AG09309 (cell line): ENCODE data around the gene PPP5C.

ENCODE experiments used
- DNase-seq: peaks from one replicate; pipeline ENCODE4 v3.0.0-alpha.2; 2010; ENCODE audit warnings: low read depth
- H3K4me3 ChIP-seq: 2 replicates; pipeline ENCODE4 v1.5.1; 2011; ENCODE audit warnings: mild to moderate bottlenecking, low read depth, low read length, moderate library complexity; ENCODE audit not compliant: control insufficient read depth
- CTCF ChIP-seq: IDR thresholded peaks from 2 replicates; pipeline ENCODE4 v1.5.1; 2011; ENCODE audit warnings: mild to moderate bottlenecking, low read depth, low read length, inconsistent platforms; ENCODE audit not compliant: insufficient read depth, control insufficient read depth; ENCODE audit errors: missing control alignments

Gene PPP5C

GRCh38 chr19:46351241-46352041 lies 4.6 kb downstream of the PPP5C start:
- H3K4me3 ChIP-seq = no peak overlapping the region
- DNase-seq = no peak
- no peak for TF ChIP-seq CTCF

- DNase-seq = no peak
- no peak for TF ChIP-seq CTCF
- no peak overlapping the region for H3K4me3 ChIP-seq
Observed at GRCh38 chr19:46353730-46354528, 7.0 kb downstream of the PPP5C start.

- DNase-seq = no peak
- TF ChIP-seq CTCF = no peak
- H3K4me3 ChIP-seq = no peak overlapping the region
Observed at GRCh38 chr19:46355234-46356148, 8.6 kb downstream of the PPP5C start.

- TF ChIP-seq CTCF = no peak
- no peak overlapping the region for H3K4me3 ChIP-seq
- DNase-seq = no peak
Observed at GRCh38 chr19:46356149-46357055, 9.5 kb downstream of the PPP5C start.

DNA sequence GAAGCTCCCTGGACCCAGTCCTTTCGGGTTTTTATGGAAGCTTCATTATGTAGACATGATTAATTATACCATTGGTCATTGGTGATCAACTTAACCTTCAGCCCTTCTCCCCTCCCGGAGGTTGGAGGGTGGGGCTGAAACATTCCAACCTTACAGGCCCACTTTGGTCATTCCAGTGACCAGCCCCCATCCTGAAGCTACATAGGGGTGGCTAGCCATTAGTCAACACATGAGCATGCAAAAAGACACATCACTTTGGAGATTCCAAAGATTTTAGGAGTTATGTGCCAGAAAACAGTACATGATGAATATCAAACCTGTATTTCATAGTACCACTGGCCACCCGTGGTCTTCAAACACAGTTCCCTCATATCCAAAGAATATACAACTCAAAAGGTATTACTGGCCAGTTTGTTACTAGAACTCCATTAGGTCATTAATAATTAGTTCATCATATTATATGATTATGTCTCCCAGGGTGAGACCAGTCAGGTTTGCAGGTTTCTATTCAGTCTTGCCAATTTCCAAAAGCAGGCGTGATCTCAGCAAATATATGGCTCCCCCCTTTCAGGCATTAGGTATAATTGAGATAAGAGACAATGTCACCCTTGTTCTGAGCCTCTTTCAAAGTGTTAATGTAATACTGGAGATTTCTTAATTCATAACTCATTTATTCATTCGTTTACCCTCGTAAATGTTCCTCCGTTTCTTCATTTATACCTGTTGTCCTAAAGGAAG lies 11.1 kb downstream of the PPP5C start:
- no peak overlapping the region for H3K4me3 ChIP-seq
- no peak for DNase-seq
- TF ChIP-seq CTCF = no peak
